GM12878 (cell line): Measurements from ENCODE around the gene ARID5B. TPM values are rescaled to one million over a fixed set of nuclear protein-coding genes. Genes with fewer than 3 reads are reported as not detected.
A peak's percentile ranks its signal among the peaks of the same experiment; 100 is the strongest.

Source experiments
- CBX5 ChIP-seq: sonication (generic); IDR thresholded peaks from 2 replicates; pipeline ENCODE4 v1.6.1; 2016; ENCODE audit warnings: low read depth, moderate library complexity, mild to moderate bottlenecking, inconsistent platforms
- EGR1 ChIP-seq, 2 experiments: IDR thresholded peaks; 1 replicate in 1 of 2; 2 replicates in 1 of 2; pipeline ENCODE4 v1.6.1; 2011 to 2012; ENCODE audit warnings: low read depth in 2 of 2, low read length in 2 of 2, borderline replicate concordance in 1 of 2, mild to moderate bottlenecking in 1 of 2, moderate library complexity in 1 of 2
- HDGF ChIP-seq: fragments of 450-650 bp; IDR thresholded peaks from 2 replicates; pipeline ENCODE4 v1.6.1; 2016; ENCODE audit warnings: antibody characterized with exemption
- NFYA ChIP-seq: IDR thresholded peaks from 2 replicates; pipeline ENCODE4 v1.6.1; 2011; ENCODE audit warnings: low read depth, mild to moderate bottlenecking, low read length, improper control_type of control experiment, borderline replicate concordance
- NFYB ChIP-seq: IDR thresholded peaks from 2 replicates; pipeline ENCODE4 v1.6.1; 2011; ENCODE audit warnings: low read depth, mild to moderate bottlenecking, low read length, improper control_type of control experiment, moderate library complexity; ENCODE audit not compliant: insufficient read depth
- NR2C2 ChIP-seq: IDR thresholded peaks from 2 replicates; pipeline ENCODE4 v1.6.1; 2011; ENCODE audit warnings: borderline replicate concordance, low read depth; ENCODE audit not compliant: control insufficient read depth, insufficient read length
- PML ChIP-seq: IDR thresholded peaks from 2 replicates; pipeline ENCODE4 v1.6.1; 2012; ENCODE audit warnings: low read length, inconsistent platforms
- SMAD1 ChIP-seq: fragments of 450-650 bp; IDR thresholded peaks from 2 replicates; pipeline ENCODE4 v1.6.1; 2018; ENCODE audit warnings: mild to moderate bottlenecking, low read depth; ENCODE audit not compliant: partially characterized antibody
- TAF1 ChIP-seq: IDR thresholded peaks from 2 replicates; pipeline ENCODE4 v1.6.1; 2011; ENCODE audit warnings: mild to moderate bottlenecking, low read depth, low read length, borderline replicate concordance
- ZNF207 ChIP-seq: fragments of 450-650 bp; IDR thresholded peaks from 2 replicates; pipeline ENCODE4 v1.6.1; 2014; ENCODE audit warnings: antibody characterized with exemption, mild to moderate bottlenecking, borderline replicate concordance
- ZNF384 ChIP-seq: IDR thresholded peaks from 2 replicates; pipeline ENCODE4 v1.6.1; 2012; ENCODE audit warnings: low read depth, mild to moderate bottlenecking, low read length, improper control_type of control experiment, borderline replicate concordance
- polyA plus RNA-seq, 11 experiments: library from polyadenylated mRNA; depleted of rRNA in 4 of 11; unstranded in 6 of 11; stranded (reverse) in 5 of 11; fragments of >200 nt; fragmentation: Nextera tagmentation in 4 of 11; fragmentation: Illumina TruSeq in 1 of 11; extraction: Ambion mirVana in 4 of 11; extraction: Trizol in 1 of 11; gene quantifications; 1 replicate in 1 of 11; 2 replicates in 10 of 11; pipeline versions ENCODE4 v1.2.1 to v1.2.3, GENCODE V29; 2011 to 2016; ENCODE audit warnings: inconsistent platforms in 2 of 11, missing spikeins in 2 of 11, low read depth in 1 of 11
- total RNA-seq, 4 experiments: library from RNA; depleted of rRNA in 3 of 4; stranded (reverse); fragments of >200 nt in 3 of 4; fragmentation: Illumina TruSeq in 1 of 4; extraction: Trizol in 1 of 4; gene quantifications; 2 replicates each; pipeline versions ENCODE4 v1.2.1 to v1.2.3, GENCODE V29; 2013 to 2021
- TF ChIP-seq, protein P1 (sequence below): fragments of 450-650 bp; IDR thresholded peaks from 2 replicates; pipeline ENCODE4 v1.6.1; 2017; ENCODE audit warnings: antibody characterized with exemption, mild to moderate bottlenecking, moderate library complexity
- TF ChIP-seq, protein P2 (sequence below): fragments of 450-650 bp; IDR thresholded peaks from 2 replicates; pipeline ENCODE4 v1.6.1; 2016; ENCODE audit warnings: mild to moderate bottlenecking, moderate library complexity, borderline replicate concordance
- TF ChIP-seq, protein P3 (sequence below): IDR thresholded peaks from 2 replicates; pipeline ENCODE4 v1.6.1; 2011; ENCODE audit warnings: low read depth, mild to moderate bottlenecking, low read length, moderate library complexity, borderline replicate concordance; ENCODE audit errors: extremely low read depth
- TF ChIP-seq, protein P4 (sequence below): fragments of 450-650 bp; IDR thresholded peaks from 2 replicates; pipeline ENCODE4 v1.6.1; 2017; ENCODE audit warnings: mild to moderate bottlenecking
- TF ChIP-seq, protein P5 (sequence below): fragments of 450-650 bp; IDR thresholded peaks from 2 replicates; pipeline ENCODE4 v1.6.1; 2017; ENCODE audit warnings: mild to moderate bottlenecking, moderate library complexity

ARID5B gene
- total and polyA plus RNA-seq, 10 of the 15 experiments (the other 5 are each of a cell fraction or from before 2014, with no cell fraction given) = 2.7 to 8.5 (median 6.1) TPM

GRCh38 chr10:61987951-61988379 is 86.5 kb downstream of the ARID5B start (continued):
- TF ChIP-seq, protein P1, sequence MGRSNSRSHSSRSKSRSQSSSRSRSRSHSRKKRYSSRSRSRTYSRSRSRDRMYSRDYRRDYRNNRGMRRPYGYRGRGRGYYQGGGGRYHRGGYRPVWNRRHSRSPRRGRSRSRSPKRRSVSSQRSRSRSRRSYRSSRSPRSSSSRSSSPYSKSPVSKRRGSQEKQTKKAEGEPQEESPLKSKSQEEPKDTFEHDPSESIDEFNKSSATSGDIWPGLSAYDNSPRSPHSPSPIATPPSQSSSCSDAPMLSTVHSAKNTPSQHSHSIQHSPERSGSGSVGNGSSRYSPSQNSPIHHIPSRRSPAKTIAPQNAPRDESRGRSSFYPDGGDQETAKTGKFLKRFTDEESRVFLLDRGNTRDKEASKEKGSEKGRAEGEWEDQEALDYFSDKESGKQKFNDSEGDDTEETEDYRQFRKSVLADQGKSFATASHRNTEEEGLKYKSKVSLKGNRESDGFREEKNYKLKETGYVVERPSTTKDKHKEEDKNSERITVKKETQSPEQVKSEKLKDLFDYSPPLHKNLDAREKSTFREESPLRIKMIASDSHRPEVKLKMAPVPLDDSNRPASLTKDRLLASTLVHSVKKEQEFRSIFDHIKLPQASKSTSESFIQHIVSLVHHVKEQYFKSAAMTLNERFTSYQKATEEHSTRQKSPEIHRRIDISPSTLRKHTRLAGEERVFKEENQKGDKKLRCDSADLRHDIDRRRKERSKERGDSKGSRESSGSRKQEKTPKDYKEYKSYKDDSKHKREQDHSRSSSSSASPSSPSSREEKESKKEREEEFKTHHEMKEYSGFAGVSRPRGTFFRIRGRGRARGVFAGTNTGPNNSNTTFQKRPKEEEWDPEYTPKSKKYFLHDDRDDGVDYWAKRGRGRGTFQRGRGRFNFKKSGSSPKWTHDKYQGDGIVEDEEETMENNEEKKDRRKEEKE = no peak
- no peak for TF ChIP-seq EGR1 (IDR thresholded peaks at IDR 0.05; ENCODE audit: borderline replicate concordance in 1 of 2, low read depth in 2 of 2, low read length in 2 of 2)
- TF ChIP-seq, protein P2, sequence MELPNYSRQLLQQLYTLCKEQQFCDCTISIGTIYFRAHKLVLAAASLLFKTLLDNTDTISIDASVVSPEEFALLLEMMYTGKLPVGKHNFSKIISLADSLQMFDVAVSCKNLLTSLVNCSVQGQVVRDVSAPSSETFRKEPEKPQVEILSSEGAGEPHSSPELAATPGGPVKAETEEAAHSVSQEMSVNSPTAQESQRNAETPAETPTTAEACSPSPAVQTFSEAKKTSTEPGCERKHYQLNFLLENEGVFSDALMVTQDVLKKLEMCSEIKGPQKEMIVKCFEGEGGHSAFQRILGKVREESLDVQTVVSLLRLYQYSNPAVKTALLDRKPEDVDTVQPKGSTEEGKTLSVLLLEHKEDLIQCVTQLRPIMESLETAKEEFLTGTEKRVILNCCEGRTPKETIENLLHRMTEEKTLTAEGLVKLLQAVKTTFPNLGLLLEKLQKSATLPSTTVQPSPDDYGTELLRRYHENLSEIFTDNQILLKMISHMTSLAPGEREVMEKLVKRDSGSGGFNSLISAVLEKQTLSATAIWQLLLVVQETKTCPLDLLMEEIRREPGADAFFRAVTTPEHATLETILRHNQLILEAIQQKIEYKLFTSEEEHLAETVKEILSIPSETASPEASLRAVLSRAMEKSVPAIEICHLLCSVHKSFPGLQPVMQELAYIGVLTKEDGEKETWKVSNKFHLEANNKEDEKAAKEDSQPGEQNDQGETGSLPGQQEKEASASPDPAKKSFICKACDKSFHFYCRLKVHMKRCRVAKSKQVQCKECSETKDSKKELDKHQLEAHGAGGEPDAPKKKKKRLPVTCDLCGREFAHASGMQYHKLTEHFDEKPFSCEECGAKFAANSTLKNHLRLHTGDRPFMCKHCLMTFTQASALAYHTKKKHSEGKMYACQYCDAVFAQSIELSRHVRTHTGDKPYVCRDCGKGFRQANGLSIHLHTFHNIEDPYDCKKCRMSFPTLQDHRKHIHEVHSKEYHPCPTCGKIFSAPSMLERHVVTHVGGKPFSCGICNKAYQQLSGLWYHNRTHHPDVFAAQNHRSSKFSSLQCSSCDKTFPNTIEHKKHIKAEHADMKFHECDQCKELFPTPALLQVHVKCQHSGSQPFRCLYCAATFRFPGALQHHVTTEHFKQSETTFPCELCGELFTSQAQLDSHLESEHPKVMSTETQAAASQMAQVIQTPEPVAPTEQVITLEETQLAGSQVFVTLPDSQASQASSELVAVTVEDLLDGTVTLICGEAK = no peak; the same call in 1 of the 2 replicates
- no peak for TF ChIP-seq SMAD1
- no peak for TF ChIP-seq ZNF207
- no peak for TF ChIP-seq HDGF
- TF ChIP-seq, protein P3, sequence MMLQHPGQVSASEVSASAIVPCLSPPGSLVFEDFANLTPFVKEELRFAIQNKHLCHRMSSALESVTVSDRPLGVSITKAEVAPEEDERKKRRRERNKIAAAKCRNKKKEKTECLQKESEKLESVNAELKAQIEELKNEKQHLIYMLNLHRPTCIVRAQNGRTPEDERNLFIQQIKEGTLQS = no peak
- TF ChIP-seq, protein P4, sequence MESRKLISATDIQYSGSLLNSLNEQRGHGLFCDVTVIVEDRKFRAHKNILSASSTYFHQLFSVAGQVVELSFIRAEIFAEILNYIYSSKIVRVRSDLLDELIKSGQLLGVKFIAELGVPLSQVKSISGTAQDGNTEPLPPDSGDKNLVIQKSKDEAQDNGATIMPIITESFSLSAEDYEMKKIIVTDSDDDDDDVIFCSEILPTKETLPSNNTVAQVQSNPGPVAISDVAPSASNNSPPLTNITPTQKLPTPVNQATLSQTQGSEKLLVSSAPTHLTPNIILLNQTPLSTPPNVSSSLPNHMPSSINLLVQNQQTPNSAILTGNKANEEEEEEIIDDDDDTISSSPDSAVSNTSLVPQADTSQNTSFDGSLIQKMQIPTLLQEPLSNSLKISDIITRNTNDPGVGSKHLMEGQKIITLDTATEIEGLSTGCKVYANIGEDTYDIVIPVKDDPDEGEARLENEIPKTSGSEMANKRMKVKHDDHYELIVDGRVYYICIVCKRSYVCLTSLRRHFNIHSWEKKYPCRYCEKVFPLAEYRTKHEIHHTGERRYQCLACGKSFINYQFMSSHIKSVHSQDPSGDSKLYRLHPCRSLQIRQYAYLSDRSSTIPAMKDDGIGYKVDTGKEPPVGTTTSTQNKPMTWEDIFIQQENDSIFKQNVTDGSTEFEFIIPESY = no peak
- no peak for TF ChIP-seq NFYA
- 0 out of 2 replicates have a peak, but pooled peaks have one; percentile 22 for TF ChIP-seq TAF1
- TF ChIP-seq PML = peak; percentile 75; the same call in 1 of the 2 replicates
- no peak for TF ChIP-seq NR2C2
- no peak for TF ChIP-seq NFYB
- TF ChIP-seq ZNF384 = no peak
- TF ChIP-seq CBX5 = 0 out of 2 replicates have a peak, but pooled peaks have one; percentile 40
- TF ChIP-seq, protein P5, sequence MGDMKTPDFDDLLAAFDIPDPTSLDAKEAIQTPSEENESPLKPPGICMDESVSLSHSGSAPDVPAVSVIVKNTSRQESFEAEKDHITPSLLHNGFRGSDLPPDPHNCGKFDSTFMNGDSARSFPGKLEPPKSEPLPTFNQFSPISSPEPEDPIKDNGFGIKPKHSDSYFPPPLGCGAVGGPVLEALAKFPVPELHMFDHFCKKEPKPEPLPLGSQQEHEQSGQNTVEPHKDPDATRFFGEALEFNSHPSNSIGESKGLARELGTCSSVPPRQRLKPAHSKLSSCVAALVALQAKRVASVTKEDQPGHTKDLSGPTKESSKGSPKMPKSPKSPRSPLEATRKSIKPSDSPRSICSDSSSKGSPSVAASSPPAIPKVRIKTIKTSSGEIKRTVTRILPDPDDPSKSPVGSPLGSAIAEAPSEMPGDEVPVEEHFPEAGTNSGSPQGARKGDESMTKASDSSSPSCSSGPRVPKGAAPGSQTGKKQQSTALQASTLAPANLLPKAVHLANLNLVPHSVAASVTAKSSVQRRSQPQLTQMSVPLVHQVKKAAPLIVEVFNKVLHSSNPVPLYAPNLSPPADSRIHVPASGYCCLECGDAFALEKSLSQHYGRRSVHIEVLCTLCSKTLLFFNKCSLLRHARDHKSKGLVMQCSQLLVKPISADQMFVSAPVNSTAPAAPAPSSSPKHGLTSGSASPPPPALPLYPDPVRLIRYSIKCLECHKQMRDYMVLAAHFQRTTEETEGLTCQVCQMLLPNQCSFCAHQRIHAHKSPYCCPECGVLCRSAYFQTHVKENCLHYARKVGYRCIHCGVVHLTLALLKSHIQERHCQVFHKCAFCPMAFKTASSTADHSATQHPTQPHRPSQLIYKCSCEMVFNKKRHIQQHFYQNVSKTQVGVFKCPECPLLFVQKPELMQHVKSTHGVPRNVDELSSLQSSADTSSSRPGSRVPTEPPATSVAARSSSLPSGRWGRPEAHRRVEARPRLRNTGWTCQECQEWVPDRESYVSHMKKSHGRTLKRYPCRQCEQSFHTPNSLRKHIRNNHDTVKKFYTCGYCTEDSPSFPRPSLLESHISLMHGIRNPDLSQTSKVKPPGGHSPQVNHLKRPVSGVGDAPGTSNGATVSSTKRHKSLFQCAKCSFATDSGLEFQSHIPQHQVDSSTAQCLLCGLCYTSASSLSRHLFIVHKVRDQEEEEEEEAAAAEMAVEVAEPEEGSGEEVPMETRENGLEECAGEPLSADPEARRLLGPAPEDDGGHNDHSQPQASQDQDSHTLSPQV = no peak
